ENCODE results near the gene GAST.

GRCh38 chr17:41681776-41682175 lies 30.4 kb upstream of the GAST start:
- no peak for TF ChIP-seq CTCF (IDR thresholded peaks at IDR 0.05)
- no peak for TF ChIP-seq POLR2A (IDR thresholded peaks at IDR 0.05)

Data from esophagus squamous epithelium (tissue), 4 donors.